ENCODE measurements around the gene UNC5B. TPM values are rescaled to one million over a fixed set of nuclear protein-coding genes. Genes with fewer than 3 reads are reported as not detected.

Gene UNC5B
- total RNA-seq, 1 donor from 2014 or later = 0.80 TPM

GRCh38 chr10:71317739-71318138 is 105.4 kb downstream of the UNC5B start:
- no peak for DNase-seq (ENCODE audit: low read depth)

- peak; percentile 43 for DNase-seq (ENCODE audit: low read depth)
These were observed 106.9 kb downstream of the UNC5B start, which contains the start of gene SLC29A3 for GRCh38 chr10:71319042-71319799. Gene SLC29A3, plus strand, starts transcription at chr10:71319259. Its CDS starts 51 bp downstream, at chr10:71319310.

GRCh38 chr10:71319800-71320392 is 107.5 kb downstream of the UNC5B start:
- DNase-seq (ENCODE audit: low read depth) = no peak

DNA sequence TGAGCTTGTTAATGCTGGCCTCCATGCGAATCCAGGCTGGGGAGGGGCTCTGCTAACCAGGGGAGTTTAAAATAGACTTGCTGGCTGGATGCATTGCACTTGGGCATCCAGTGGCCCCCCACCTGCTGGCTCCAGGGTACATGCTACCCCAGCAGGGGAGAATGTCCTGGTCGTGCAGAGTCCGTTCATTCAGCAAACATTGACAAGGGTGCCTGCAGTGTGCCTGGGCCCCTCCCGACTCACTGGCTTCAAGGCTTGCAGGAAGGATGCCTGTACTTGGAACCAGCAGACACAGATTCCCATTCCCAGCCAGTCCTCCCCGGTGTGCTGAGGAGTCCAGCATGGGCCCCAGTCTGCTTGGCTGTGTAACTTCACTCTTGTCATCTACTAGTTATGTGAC is 108.2 kb downstream of the UNC5B start:
- no peak for DNase-seq (ENCODE audit: low read depth)

GRCh38 chr10:71321386-71321785 is 109.0 kb downstream of the UNC5B start:
- DNase-seq (ENCODE audit: low read depth) = no peak

GRCh38 chr10:71323407-71323806 is 111.0 kb downstream of the UNC5B start:
- no peak for DNase-seq (ENCODE audit: low read depth)

GRCh38 chr10:71324743-71325142 is 112.4 kb downstream of the UNC5B start:
- DNase-seq (ENCODE audit: low read depth) = no peak

GRCh38 chr10:71325267-71325666 is 112.9 kb downstream of the UNC5B start:
- DNase-seq (ENCODE audit: low read depth) = no peak

GRCh38 chr10:71326464-71326881 is 114.1 kb downstream of the UNC5B start:
- no peak for DNase-seq (ENCODE audit: low read depth)

- no peak for DNase-seq (ENCODE audit: low read depth)
These were observed 118.5 kb downstream of the UNC5B start for GRCh38 chr10:71330789-71331404.

DNA sequence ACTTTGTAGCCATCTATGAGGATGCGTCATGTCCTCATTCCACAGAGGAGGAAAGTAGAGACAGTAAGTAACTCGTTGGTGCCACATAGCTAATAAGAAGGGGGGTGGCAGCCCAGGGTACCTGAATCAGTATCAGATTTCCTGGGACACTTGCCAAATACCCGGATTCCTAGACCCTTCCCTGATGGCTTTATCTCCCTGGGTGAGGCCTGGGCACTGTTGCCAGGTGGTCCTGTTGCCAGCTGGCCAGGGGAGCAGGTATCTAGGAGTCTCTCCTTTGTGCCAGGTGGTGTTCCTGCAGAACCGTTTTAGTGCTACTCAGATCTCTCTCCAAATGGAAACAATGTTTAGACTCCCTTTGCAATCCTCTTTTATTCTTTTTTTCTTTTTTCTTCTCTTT is 119.4 kb downstream of the UNC5B start:
- DNase-seq (ENCODE audit: low read depth) = no peak

DNA sequence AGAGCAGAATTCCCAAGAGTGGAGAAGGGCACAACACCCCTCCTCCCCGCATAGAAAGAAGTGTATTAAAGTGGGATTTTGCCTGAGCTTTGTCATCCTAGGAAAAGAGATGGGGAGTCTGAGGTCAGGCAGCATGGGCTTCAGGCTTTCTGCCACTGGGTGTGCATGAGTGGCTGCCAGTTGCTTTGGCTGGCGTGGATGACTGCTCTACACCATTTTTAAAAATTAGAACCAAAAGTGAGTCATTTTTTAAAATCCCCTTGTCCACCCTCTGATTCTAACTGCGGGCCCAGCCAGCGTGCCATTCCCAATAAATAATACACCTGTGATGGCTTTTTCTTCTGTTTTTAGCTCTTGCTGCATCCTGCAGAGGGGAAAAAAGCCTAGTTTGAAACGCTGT is 120.1 kb downstream of the UNC5B start:
- no peak for DNase-seq (ENCODE audit: low read depth)

DNA sequence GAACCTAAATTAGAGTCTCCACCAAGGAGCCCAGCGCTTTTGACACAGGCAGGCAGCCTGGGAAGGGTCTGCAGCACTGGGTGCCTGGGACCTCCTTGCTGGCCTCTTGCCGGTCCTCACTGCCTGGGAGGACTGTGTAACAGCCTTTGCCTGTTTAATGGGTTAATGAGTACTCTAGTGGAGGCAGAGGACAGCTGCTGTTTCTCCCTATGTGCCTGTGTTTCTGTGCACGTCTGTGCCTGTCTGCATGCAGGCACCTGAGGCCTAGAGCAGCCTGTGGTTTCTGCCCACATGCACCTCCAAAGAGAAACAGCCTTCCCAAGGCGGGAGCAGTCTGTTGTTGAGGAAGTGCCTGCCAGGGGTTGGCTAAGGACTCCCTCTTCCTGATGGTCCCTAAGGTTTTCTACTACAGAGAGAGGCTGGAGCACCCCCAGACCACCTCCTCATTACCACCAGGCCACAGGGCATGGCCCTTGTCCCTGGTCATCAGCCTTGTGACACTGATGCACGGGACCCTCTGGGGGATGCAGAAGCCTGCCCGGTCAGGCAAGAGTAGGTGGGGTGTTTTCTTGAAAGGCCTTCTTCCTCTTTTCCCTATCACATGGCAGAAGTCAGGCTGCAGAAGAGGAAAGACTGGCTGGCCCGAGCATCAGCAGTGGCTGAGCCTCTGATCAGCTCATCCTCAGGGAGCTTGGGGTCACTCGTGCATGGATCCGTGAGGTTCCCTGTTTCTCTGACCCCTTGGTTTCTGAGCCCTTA is 120.9 kb downstream of the UNC5B start:
- no peak for DNase-seq (ENCODE audit: low read depth)

GRCh38 chr10:71334221-71334791 is 121.9 kb downstream of the UNC5B start:
- no peak for DNase-seq (ENCODE audit: low read depth)

GRCh38 chr10:71335173-71335708 is 122.9 kb downstream of the UNC5B start:
- no peak for DNase-seq (ENCODE audit: low read depth)

DNA sequence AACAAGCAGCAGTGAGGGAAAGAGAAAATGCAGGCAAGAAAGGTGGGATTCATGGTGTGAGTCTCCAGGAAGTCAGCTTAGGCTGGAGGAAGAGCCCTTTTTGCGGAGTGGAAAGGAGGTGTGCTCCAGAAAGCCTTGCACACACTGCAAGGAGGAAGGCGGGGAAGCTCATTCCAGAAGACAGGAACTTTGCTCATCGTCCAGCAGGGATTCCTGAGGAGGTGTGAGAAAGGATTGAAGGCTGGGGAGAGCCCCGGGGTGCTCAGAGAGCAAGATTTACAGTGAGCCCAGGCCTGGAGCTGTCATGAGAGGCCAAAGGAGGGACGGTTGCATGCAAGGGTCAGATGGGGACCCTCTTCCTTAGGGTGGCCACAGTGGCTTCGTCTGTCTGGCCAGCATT is 124.3 kb downstream of the UNC5B start:
- no peak for DNase-seq (ENCODE audit: low read depth)

DNA sequence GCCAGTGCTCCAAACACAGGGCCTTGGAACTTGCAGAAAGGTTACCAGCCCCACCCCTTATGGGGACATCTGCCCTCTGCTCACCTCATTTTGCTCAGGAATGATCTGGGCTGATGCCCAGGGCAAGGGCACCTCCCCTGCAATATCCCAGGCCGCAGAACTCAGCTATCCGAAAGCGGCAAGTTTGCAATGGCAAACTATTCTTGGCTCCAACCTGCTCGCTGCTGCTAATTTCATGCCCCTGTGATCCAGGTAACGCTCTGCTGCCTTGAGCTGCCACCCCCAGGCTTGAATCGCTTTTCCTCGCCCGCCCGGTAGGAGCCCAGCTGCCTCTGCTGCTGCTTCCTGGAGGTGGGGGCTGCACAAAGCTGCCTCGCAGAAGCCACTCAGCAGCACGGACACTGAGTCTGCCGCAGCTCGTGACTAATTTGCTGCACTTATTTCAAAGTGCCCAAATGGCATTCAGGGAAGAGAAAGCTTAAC is 124.9 kb downstream of the UNC5B start:
- peak; percentile 79 for DNase-seq (ENCODE audit: low read depth)

- no peak for DNase-seq (ENCODE audit: low read depth)
These were observed 126.5 kb downstream of the UNC5B start for GRCh38 chr10:71338728-71339495.

DNA sequence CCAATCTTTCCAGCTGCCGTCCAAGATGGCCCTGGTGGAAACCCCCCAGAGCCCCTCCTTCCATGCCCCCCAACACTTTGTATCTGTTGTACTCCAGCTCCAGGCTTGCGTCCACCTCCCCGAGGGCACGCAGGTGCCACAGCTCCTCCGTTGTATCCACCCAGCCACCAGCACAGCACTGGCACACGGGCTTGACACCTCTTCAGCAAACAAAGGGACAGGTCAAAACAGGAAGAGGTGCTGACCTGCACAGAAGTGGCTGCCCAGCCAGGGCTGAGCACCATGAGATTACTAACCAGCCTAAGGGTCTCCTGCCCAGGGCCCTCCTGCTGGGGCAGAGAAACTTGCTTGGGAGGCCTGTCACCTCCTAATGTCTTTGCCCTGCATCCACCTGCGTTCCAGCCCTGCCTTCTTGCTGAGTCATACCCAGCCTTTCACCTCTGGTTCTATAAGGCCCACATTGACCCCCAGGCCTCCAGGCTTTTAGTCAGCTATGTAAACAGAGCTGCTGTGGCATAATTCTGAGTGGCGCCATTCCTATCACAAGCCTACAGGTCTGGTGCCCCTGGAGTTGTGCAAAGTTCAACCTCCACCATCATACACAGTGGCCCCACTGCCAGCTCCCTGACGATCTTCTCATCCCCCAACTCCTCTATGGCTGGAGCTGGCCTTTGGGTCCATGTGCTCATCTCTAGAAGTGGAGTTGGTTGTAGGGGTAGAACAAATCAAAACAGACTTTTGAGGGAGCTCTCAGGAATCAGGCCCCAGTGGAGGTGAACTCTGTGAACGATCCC is 127.6 kb downstream of the UNC5B start:
- DNase-seq (ENCODE audit: low read depth) = peak; percentile 88

Data from renal cortical epithelial cell (primary cell).